UCSD-AML1 (cell line): Measurements from ENCODE around the gene LDAH.
"Not testable (repeated sequence)": the region's sequence is repeated elsewhere in the genome, so short reads cannot be mapped to it uniquely, and the experiment has no call there.

Experiments used
- DNase-seq: peaks from one replicate; lab custom pipeline; 2025; ENCODE audit not compliant: unreplicated experiment; lab: John Stamatoyannopoulos, UW

LDAH gene

GRCh38 chr2:20822535-20823490 is at the start of gene LDAH:
LDAH (minus strand) TSS chr2:20823101; CDS start chr2:20801463, 21,638 bp downstream.
- DNase-seq = peak; percentile 84

GRCh38 chr2:20868377-20868776 is 45.5 kb upstream of the LDAH start:
- no peak for DNase-seq

GRCh38 chr2:20862850-20863249 is 39.9 kb upstream of the LDAH start:
- no peak for DNase-seq

- no peak for DNase-seq
Observed at GRCh38 chr2:20855456-20855855, 32.6 kb upstream of the LDAH start.

GRCh38 chr2:20852670-20853069 is 29.8 kb upstream of the LDAH start:
- DNase-seq = no peak

GRCh38 chr2:20852139-20852538 is 29.2 kb upstream of the LDAH start:
- no peak for DNase-seq

- DNase-seq = no peak
Observed at GRCh38 chr2:20844246-20844645, 21.3 kb upstream of the LDAH start.

GRCh38 chr2:20839052-20839451 is 16.2 kb upstream of the LDAH start:
- no peak for DNase-seq

- DNase-seq = no peak
Observed at GRCh38 chr2:20838016-20838415, 15.1 kb upstream of the LDAH start.

- DNase-seq = no peak
Observed at GRCh38 chr2:20836521-20836920, 13.6 kb upstream of the LDAH start.

GRCh38 chr2:20834331-20834730 is 11.4 kb upstream of the LDAH start:
- no peak for DNase-seq

- no peak for DNase-seq
Observed at GRCh38 chr2:20832606-20833005, 9.7 kb upstream of the LDAH start.

- no peak for DNase-seq
Observed at GRCh38 chr2:20829861-20830260, 7.0 kb upstream of the LDAH start.

- no peak for DNase-seq
Observed at GRCh38 chr2:20823917-20824316, 1.0 kb upstream of the LDAH start.

GRCh38 chr2:20818820-20819219 is 4.1 kb downstream of the LDAH start:
- DNase-seq = no peak

- no peak for DNase-seq
Observed at GRCh38 chr2:20815216-20815615, 7.7 kb downstream of the LDAH start.

- DNase-seq = no peak
Observed at GRCh38 chr2:20812779-20813178, 10.1 kb downstream of the LDAH start.

GRCh38 chr2:20806286-20806685 is 16.6 kb downstream of the LDAH start:
- DNase-seq = no peak

GRCh38 chr2:20803974-20804373 is 18.9 kb downstream of the LDAH start:
- DNase-seq = no peak

GRCh38 chr2:20803226-20803682 is 19.6 kb downstream of the LDAH start:
- no peak for DNase-seq

- no peak for DNase-seq
Observed at GRCh38 chr2:20797096-20797495, 25.8 kb downstream of the LDAH start.

GRCh38 chr2:20796374-20796791 is 26.5 kb downstream of the LDAH start:
- no peak for DNase-seq

GRCh38 chr2:20793944-20794343 is 29.0 kb downstream of the LDAH start:
- not testable (repeated sequence) for DNase-seq
